Body of pancreas (tissue), 4 donors: Measurements from ENCODE around the gene ARID5B.

ENCODE experiments used
- CTCF ChIP-seq, 7 experiments: fragments of 450-650 bp in 4 of 7; fragments of 200-600 bp in 3 of 7; sonication (generic) in 3 of 7; IDR thresholded peaks; one replicate each; pipeline ENCODE4 v1.5.1; 2016 to 2019; ENCODE audit warnings: antibody characterized with exemption in 7 of 7
- POLR2A ChIP-seq, 3 donors: fragments of 450-650 bp; IDR thresholded peaks; one replicate each; pipeline ENCODE4 v1.6.1; 2016; ENCODE audit warnings: antibody characterized with exemption in 3 of 3, mild to moderate bottlenecking in 2 of 3

GRCh38 chr10:62067560-62067959 lies 166.1 kb downstream of the ARID5B start:
- TF ChIP-seq CTCF (IDR thresholded peaks at IDR 0.05) = no peak
- no peak for TF ChIP-seq POLR2A (IDR thresholded peaks at IDR 0.05)
